Breast epithelium (tissue), 3 donors: Measurements from ENCODE around the gene MON2.

Source experiments
- POLR2A ChIP-seq: fragments of 450-650 bp; IDR thresholded peaks from one replicate; pipeline ENCODE4 v1.6.1; 2016; ENCODE audit warnings: antibody characterized with exemption, mild to moderate bottlenecking, moderate library complexity
- POLR2AphosphoS5 ChIP-seq, 3 donors: sonication (generic); formaldehyde crosslinking; IDR thresholded peaks; one replicate each; pipeline ENCODE4 v1.6.1; 2017; ENCODE audit warnings: antibody characterized with exemption in 3 of 3

GRCh38 chr12:62540354-62540753, 73.7 kb downstream of the MON2 start:
- no peak for TF ChIP-seq POLR2A
- no peak for TF ChIP-seq POLR2AphosphoS5 (IDR thresholded peaks at IDR 0.05)
